Breast epithelium (tissue), 3 donors: ENCODE measurements around the gene DEFB129.

Experiments used
- POLR2A ChIP-seq: fragments of 450-650 bp; IDR thresholded peaks from one replicate; pipeline ENCODE4 v1.6.1; 2016; ENCODE audit warnings: antibody characterized with exemption, mild to moderate bottlenecking, moderate library complexity
- TF ChIP-seq, protein P1 (sequence below), 3 donors: fragments of 450-650 bp; IDR thresholded peaks; one replicate each; pipeline ENCODE4 v1.5.1; 2016 to 2017; ENCODE audit warnings: antibody characterized with exemption in 3 of 3, mild to moderate bottlenecking in 3 of 3, moderate library complexity in 3 of 3

DNA sequence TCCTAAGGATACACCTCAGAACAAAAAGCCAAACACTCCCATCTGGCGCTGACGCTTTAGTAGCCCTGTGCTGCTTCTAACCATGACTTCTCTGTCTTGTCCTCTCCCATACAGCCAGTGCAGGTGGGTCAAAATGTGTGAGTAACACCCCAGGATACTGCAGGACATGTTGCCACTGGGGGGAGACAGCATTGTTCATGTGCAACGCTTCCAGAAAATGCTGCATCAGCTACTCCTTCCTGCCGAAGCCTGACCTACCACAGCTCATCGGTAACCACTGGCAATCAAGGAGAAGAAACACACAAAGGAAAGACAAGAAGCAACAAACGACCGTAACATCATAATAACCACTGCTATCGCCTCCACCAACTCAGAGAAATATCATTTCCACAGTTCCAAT, 31.9 kb downstream of the DEFB129 start:
- TF ChIP-seq POLR2A = no peak
- TF ChIP-seq, protein P1, sequence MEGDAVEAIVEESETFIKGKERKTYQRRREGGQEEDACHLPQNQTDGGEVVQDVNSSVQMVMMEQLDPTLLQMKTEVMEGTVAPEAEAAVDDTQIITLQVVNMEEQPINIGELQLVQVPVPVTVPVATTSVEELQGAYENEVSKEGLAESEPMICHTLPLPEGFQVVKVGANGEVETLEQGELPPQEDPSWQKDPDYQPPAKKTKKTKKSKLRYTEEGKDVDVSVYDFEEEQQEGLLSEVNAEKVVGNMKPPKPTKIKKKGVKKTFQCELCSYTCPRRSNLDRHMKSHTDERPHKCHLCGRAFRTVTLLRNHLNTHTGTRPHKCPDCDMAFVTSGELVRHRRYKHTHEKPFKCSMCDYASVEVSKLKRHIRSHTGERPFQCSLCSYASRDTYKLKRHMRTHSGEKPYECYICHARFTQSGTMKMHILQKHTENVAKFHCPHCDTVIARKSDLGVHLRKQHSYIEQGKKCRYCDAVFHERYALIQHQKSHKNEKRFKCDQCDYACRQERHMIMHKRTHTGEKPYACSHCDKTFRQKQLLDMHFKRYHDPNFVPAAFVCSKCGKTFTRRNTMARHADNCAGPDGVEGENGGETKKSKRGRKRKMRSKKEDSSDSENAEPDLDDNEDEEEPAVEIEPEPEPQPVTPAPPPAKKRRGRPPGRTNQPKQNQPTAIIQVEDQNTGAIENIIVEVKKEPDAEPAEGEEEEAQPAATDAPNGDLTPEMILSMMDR (IDR thresholded peaks at IDR 0.05) = no peak
